ENCODE measurements around the gene PEX14.

GRCh38 chr1:10516925-10517676 lies 42.4 kb downstream of the PEX14 start:
- no peak for TF ChIP-seq CTCF (conservative IDR thresholded peaks at IDR 0.05; ENCODE audit: low read depth in 2 of 2)
- TF ChIP-seq POLR2AphosphoS5 (IDR thresholded peaks at IDR 0.05; ENCODE audit: low read depth): no peak
- TF ChIP-seq EZH2 (IDR thresholded peaks at IDR 0.05; ENCODE audit: low read depth, unreplicated experiment): no peak
- TF ChIP-seq NANOG (IDR thresholded peaks at IDR 0.05; ENCODE audit: borderline replicate concordance): no peak
- no peak for TF ChIP-seq REST (IDR thresholded peaks at IDR 0.05; ENCODE audit: unreplicated experiment)
- TF ChIP-seq JUNB (IDR thresholded peaks at IDR 0.05; ENCODE audit: unreplicated experiment): no peak
- TF ChIP-seq EZH2phosphoT487 (IDR thresholded peaks at IDR 0.05; ENCODE audit: unreplicated experiment): no peak
- TF ChIP-seq CREB1 (CRISPR knock-in tag; IDR thresholded peaks at IDR 0.05; ENCODE audit: low read depth): no peak
- no peak for TF ChIP-seq ZNF114 (CRISPR knock-in tag; IDR thresholded peaks at IDR 0.05)
- TF ChIP-seq ETS1 (IDR thresholded peaks at IDR 0.05): no peak
- no peak for TF ChIP-seq ZNF331 (CRISPR knock-in tag; IDR thresholded peaks at IDR 0.05; ENCODE audit: low read depth)

Measured in GM23338 (cell line).